KOPT-K1 (cell line): ENCODE data around the gene TPST1.
"Not testable (repeated sequence)": the region's sequence is repeated elsewhere in the genome, so short reads cannot be mapped to it uniquely, and the experiment has no call there.

Experiments
- H3K27ac ChIP-seq: fragments of 200-600 bp; sonication (generic); 2 replicates; pipeline ENCODE4 v1.5.1; 2016; ENCODE audit warnings: antibody characterized with exemption, mild to moderate bottlenecking, low read depth, low read length; ENCODE audit not compliant: poor library complexity, severe bottlenecking
- H3K36me3 ChIP-seq: fragments of 200-600 bp; sonication (generic); 2 replicates; pipeline ENCODE4 v1.5.1; 2017; ENCODE audit warnings: antibody characterized with exemption, mild to moderate bottlenecking, low read length, moderate library complexity; ENCODE audit not compliant: insufficient read depth
- H3K9me3 ChIP-seq: fragments of 200-600 bp; sonication (generic); 2 replicates; pipeline ENCODE4 v1.5.1; 2017; ENCODE audit warnings: antibody characterized with exemption, low read length, mild to moderate bottlenecking; ENCODE audit not compliant: insufficient read depth, poor library complexity, severe bottlenecking

TPST1 gene

GRCh38 chr7:66206119-66206933, 1.2 kb downstream of the TPST1 start:
- H3K9me3 ChIP-seq: no peaks in the 10 kb centered on the region
- no peaks in the 10 kb centered on the region for H3K36me3 ChIP-seq
- H3K27ac ChIP-seq: no peak overlapping the region

GRCh38 chr7:66206934-66207240, 1.8 kb downstream of the TPST1 start:
- Histone ChIP-seq H3K9me3 (no peaks in the 10 kb centered on the region), H3K36me3 (no peaks in the 10 kb centered on the region), H3K27ac (no peak overlapping the region)

- Histone ChIP-seq H3K9me3 (no peaks in the 10 kb centered on the region), H3K27ac (no peak overlapping the region), H3K36me3 (no peaks in the 10 kb centered on the region)
These were observed 2.4 kb downstream of the TPST1 start for GRCh38 chr7:66207540-66207939.

- H3K9me3 ChIP-seq: no peaks in the 10 kb centered on the region
- H3K36me3 ChIP-seq: no peaks in the 10 kb centered on the region
- no peak overlapping the region for H3K27ac ChIP-seq
These were observed 6.3 kb downstream of the TPST1 start for GRCh38 chr7:66211429-66211828.

- Histone ChIP-seq H3K9me3 (no peaks in the 10 kb centered on the region), H3K27ac (no peak overlapping the region), H3K36me3 (no peaks in the 10 kb centered on the region)
These were observed 8.5 kb downstream of the TPST1 start for GRCh38 chr7:66213637-66214036.

- no peak overlapping the region for H3K27ac ChIP-seq
- H3K9me3 ChIP-seq: no peaks in the 10 kb centered on the region
- H3K36me3 ChIP-seq: no peaks in the 10 kb centered on the region
These were observed 11.6 kb downstream of the TPST1 start for GRCh38 chr7:66216687-66217086.

- Histone ChIP-seq H3K27ac (no peak overlapping the region), H3K9me3 (no peaks in the 10 kb centered on the region), H3K36me3 (no peaks in the 10 kb centered on the region)
These were observed 14.7 kb downstream of the TPST1 start for GRCh38 chr7:66219805-66220204.

GRCh38 chr7:66221442-66221841, 16.3 kb downstream of the TPST1 start:
- no peaks in the 10 kb centered on the region for H3K9me3 ChIP-seq
- no peak overlapping the region for H3K27ac ChIP-seq
- H3K36me3 ChIP-seq: no peaks in the 10 kb centered on the region

- no peaks in the 10 kb centered on the region for H3K36me3 ChIP-seq
- H3K9me3 ChIP-seq: peaks cover 3% of the 10 kb centered on the region
- H3K27ac ChIP-seq: no peak overlapping the region
These were observed 22.7 kb downstream of the TPST1 start for GRCh38 chr7:66227808-66228207.

GRCh38 chr7:66231326-66232216, 26.4 kb downstream of the TPST1 start:
- not testable (repeated sequence) for H3K36me3 ChIP-seq, H3K9me3 ChIP-seq, H3K27ac ChIP-seq

GRCh38 chr7:66233638-66234037, 28.5 kb downstream of the TPST1 start:
- Histone ChIP-seq H3K9me3 (peaks cover 3% of the 10 kb centered on the region), H3K27ac (no peak overlapping the region), H3K36me3 (no peaks in the 10 kb centered on the region)

GRCh38 chr7:66236713-66237303, 31.7 kb downstream of the TPST1 start:
- H3K27ac ChIP-seq: no peak overlapping the region
- H3K9me3 ChIP-seq: peaks cover 3% of the 10 kb centered on the region
- no peaks in the 10 kb centered on the region for H3K36me3 ChIP-seq

- Histone ChIP-seq H3K36me3 (no peaks in the 10 kb centered on the region), H3K9me3 (no peaks in the 10 kb centered on the region), H3K27ac (no peak overlapping the region)
These were observed 33.0 kb downstream of the TPST1 start for GRCh38 chr7:66237906-66238772.

- Histone ChIP-seq H3K36me3 (no peaks in the 10 kb centered on the region), H3K27ac (no peak overlapping the region), H3K9me3 (no peaks in the 10 kb centered on the region)
These were observed 33.8 kb downstream of the TPST1 start for GRCh38 chr7:66238773-66239466.
